B cell (primary cell): ENCODE measurements around the gene DLST. TPM values are rescaled to one million over a fixed set of nuclear protein-coding genes. Genes with fewer than 3 reads are reported as not detected.

Source experiments
- ATAC-seq: fragments of 200-7000 bp; cut with Tn5 transposase; one replicate; pipeline ENCODE4 v1.10.0; 2021; ENCODE audit warnings: low read depth, mild to moderate bottlenecking, moderate number of reproducible peaks, moderate library complexity
- CTCF ChIA-PET: fragments of 350-600 bp; sonication (Branson Sonifier 250); formaldehyde crosslinking; loops from one replicate; lab custom pipeline; 2021; ENCODE audit warnings: antibody characterized with exemption, inconsistent platforms; lab: Charles Lee
- POLR2A ChIA-PET: fragments of 350-600 bp; sonication (Branson Sonifier 250); formaldehyde crosslinking; loops from one replicate; lab custom pipeline; 2021; ENCODE audit warnings: antibody characterized with exemption; lab: Charles Lee
- DNase-seq: peaks from one replicate; pipeline ENCODE4 v3.0.0; 2013
- H2AFZ ChIP-seq: 2 replicates; pipeline ENCODE4 v1.6.1; 2012; ENCODE audit warnings: mild to moderate bottlenecking, low read depth, low read length; ENCODE audit not compliant: insufficient read depth, poor library complexity, severe bottlenecking
- H3K27ac ChIP-seq, 2 donors: 1 replicate in 1 of 2; 2 replicates in 1 of 2; pipeline ENCODE4 v1.5.1; 2012 to 2013; ENCODE audit warnings: low read length in 2 of 2, mild to moderate bottlenecking in 2 of 2, moderate library complexity in 1 of 2
- H3K27me3 ChIP-seq, 4 experiments: fragments of 200-600 bp in 1 of 4; sonication (generic) in 1 of 4; replicated peaks in 1 of 4; 1 replicate in 2 of 4; 2 replicates in 2 of 4; pipeline versions ENCODE4 v1.6.1 to v1.7.0; 2013 to 2016; ENCODE audit warnings: low read length in 3 of 4, mild to moderate bottlenecking in 2 of 4, mixed read lengths in 1 of 4, moderate library complexity in 1 of 4; ENCODE audit not compliant: insufficient read depth in 4 of 4, control insufficient read depth in 3 of 4; ENCODE audit errors: control extremely low read depth in 1 of 4
- H3K36me3 ChIP-seq, 2 experiments: replicated peaks in 1 of 2; 1 replicate in 1 of 2; 2 replicates in 1 of 2; pipeline versions ENCODE4 v1.6.1 to v1.7.1; 2013; ENCODE audit warnings: low read length in 1 of 2; ENCODE audit not compliant: insufficient read depth in 2 of 2, control insufficient read depth in 1 of 2; ENCODE audit errors: control extremely low read depth in 1 of 2, extremely low read depth in 1 of 2
- H3K4me1 ChIP-seq, 2 donors: fragments of 200-600 bp in 1 of 2; sonication (generic) in 1 of 2; 1 replicate in 1 of 2; 2 replicates in 1 of 2; pipeline versions ENCODE4 v1.5.1 to v1.6.1; 2013 to 2017; ENCODE audit warnings: low read length in 2 of 2; ENCODE audit not compliant: control insufficient read depth in 2 of 2, insufficient read depth in 2 of 2
- H3K4me2 ChIP-seq: replicated peaks from 2 replicates; pipeline ENCODE3; 2012; ENCODE audit warnings: mild to moderate bottlenecking, low read depth, low read length; ENCODE audit not compliant: poor library complexity, severe bottlenecking
- H3K4me3 ChIP-seq, 5 experiments: fragments of 200-600 bp in 1 of 5; sonication (generic) in 1 of 5; 1 replicate in 3 of 5; 2 replicates in 2 of 5; pipeline versions ENCODE4 v1.5.1 to v1.7.0; 2011 to 2016; ENCODE audit warnings: low read length in 4 of 5, mild to moderate bottlenecking in 4 of 5, low read depth in 2 of 5, control low read depth in 1 of 5, moderate library complexity in 1 of 5; ENCODE audit not compliant: insufficient read depth in 1 of 5; ENCODE audit errors: control extremely low read depth in 1 of 5, extremely low read depth in 1 of 5
- H3K79me2 ChIP-seq: fragments of 200-600 bp; sonication (generic); one replicate; pipeline ENCODE4 v1.6.0; 2016; ENCODE audit warnings: low read length; ENCODE audit not compliant: control insufficient read depth, insufficient read depth
- H3K9ac ChIP-seq: fragments of 200-600 bp; sonication (generic); 2 replicates; pipeline ENCODE4 v1.6.1; 2017; ENCODE audit warnings: mild to moderate bottlenecking, low read length, moderate library complexity
- H3K9me3 ChIP-seq, 3 donors: one replicate each; pipeline versions ENCODE4 v1.6.1 to v1.7.1; 2013; ENCODE audit warnings: low read length in 2 of 3; ENCODE audit not compliant: control insufficient read depth in 2 of 3, insufficient read depth in 1 of 3; ENCODE audit errors: control extremely low read depth in 1 of 3
- H4K20me1 ChIP-seq: 2 replicates; pipeline ENCODE4 v1.6.0; 2012; ENCODE audit warnings: mild to moderate bottlenecking, low read length; ENCODE audit not compliant: insufficient read depth, control insufficient read depth, poor library complexity, severe bottlenecking
- H3K27ac Mint-ChIP-seq: one replicate; pipeline ENCODE4 v1.8.0; 2021; ENCODE audit warnings: mixed read lengths
- H3K27me3 Mint-ChIP-seq: one replicate; pipeline ENCODE4 v1.8.0; 2021; ENCODE audit warnings: mixed read lengths
- H3K4me1 Mint-ChIP-seq: one replicate; pipeline ENCODE4 v1.8.0; 2021; ENCODE audit warnings: mixed read lengths
- H3K4me3 Mint-ChIP-seq: one replicate; pipeline ENCODE4 v1.8.0; 2021; ENCODE audit warnings: mixed read lengths
- H3K9me3 Mint-ChIP-seq: one replicate; pipeline ENCODE4 v1.8.0; 2022; ENCODE audit warnings: mixed read lengths; ENCODE audit not compliant: insufficient read depth
- CTCF ChIP-seq: fragments of 200-600 bp; IDR thresholded peaks from one replicate; pipeline ENCODE4 v1.8.0; 2022; ENCODE audit warnings: antibody characterized with exemption, mild to moderate bottlenecking
- EZH2 ChIP-seq: IDR thresholded peaks from 2 replicates; pipeline ENCODE4 v1.6.1; 2012; ENCODE audit warnings: borderline replicate concordance, low read depth, mild to moderate bottlenecking, moderate library complexity, low read length; ENCODE audit not compliant: insufficient read depth, poor library complexity, severe bottlenecking
- WGBS: methylation state at CpG from one replicate; pipeline ENCODE4 v1.1.5; 2013; ENCODE audit warnings: missing lambda C conversion rate; ENCODE audit not compliant: insufficient coverage; 5-methylcytosine and 5-hydroxymethylcytosine counted together
- intact Hi-C: fragments of 100-400 bp; cut with micrococcal nuclease; formaldehyde crosslinking; loops from one replicate; pipeline ENCODE4 v1.10.0; 2022
- polyA plus RNA-seq: library from polyadenylated mRNA; depleted of rRNA; stranded (reverse); fragments of >200 nt; gene quantifications from 2 replicates; pipeline ENCODE4 v1.2.3, GENCODE V29; 2012
- total RNA-seq, 2 donors: library from RNA; stranded (reverse); fragments of 120-200 nt in 1 of 2; gene quantifications; 1 replicate in 1 of 2; 2 replicates in 1 of 2; pipeline versions ENCODE4 v1.2.3 to v1.2.4, GENCODE V29; 2013 to 2022

Gene DLST
- total and polyA plus RNA-seq, 2 donors (not counting 1 experiment from before 2014, with no cell fraction given) = 73.1 to 89.5 TPM

GRCh38 chr14:74867673-74868072, 14.0 kb upstream of the DLST start:
- Mint-ChIP-seq H3K4me3 (no peak overlapping the region), H3K4me1 (peaks cover 4% of the 10 kb centered on the region), H3K27me3 (no peaks in the 10 kb centered on the region), H3K27ac (no peak overlapping the region), H3K9me3 (no peaks in the 10 kb centered on the region)
- ATAC-seq (no peak), DNase-seq (no peak)
- CTCF ChIA-PET = interaction anchor here (41.3 kb wide), 1 partner anchor 33 kb away, joined by 926 read pairs; no protein-coding TSS in a partner anchor
- Histone ChIP-seq H3K9ac (no peak overlapping the region), H3K27ac (no peak overlapping the region), H3K36me3 (no peaks in the 10 kb centered on the region), H3K27me3 (no peaks in the 10 kb centered on the region), H3K9me3 (no peaks in the 10 kb centered on the region), H3K4me2 (no peak overlapping the region), H3K4me3 (no peak overlapping the region), H3K79me2 (no peaks in the 10 kb centered on the region), H4K20me1 (no peaks in the 10 kb centered on the region), H3K4me1 (peaks cover 0 to 11% of the 10 kb centered on the region in 2 donors), H2AFZ (peak overlapping the region; percentile 41)
- WGBS = 34% methylated on average over 5 of the region's 5 CpGs
- POLR2A ChIA-PET = no interaction called here
- intact Hi-C loops = no loop called here
- no peak for TF ChIP-seq CTCF
- TF ChIP-seq EZH2 = no peak

- Histone ChIP-seq H3K79me2 (no peaks in the 10 kb centered on the region), H3K4me3 (no peak overlapping the region), H3K27ac (no peak overlapping the region), H3K4me2 (no peak overlapping the region), H3K36me3 (no peaks in the 10 kb centered on the region), H2AFZ (no peak overlapping the region), H3K9me3 (no peaks in the 10 kb centered on the region), H3K4me1 (peaks cover 0 to 6% of the 10 kb centered on the region in 2 donors), H3K9ac (no peak overlapping the region), H3K27me3 (no peaks in the 10 kb centered on the region), H4K20me1 (no peaks in the 10 kb centered on the region)
- ATAC-seq (no peak), DNase-seq (no peak)
- Mint-ChIP-seq H3K27ac (no peak overlapping the region), H3K9me3 (no peaks in the 10 kb centered on the region), H3K4me3 (no peak overlapping the region), H3K4me1 (peaks cover 4% of the 10 kb centered on the region), H3K27me3 (no peaks in the 10 kb centered on the region)
- TF ChIP-seq CTCF (no peak), EZH2 (no peak)
- 100% methylated on average over 1 of the region's 8 CpGs for WGBS
- ChIA-PET POLR2A (no interaction called here), CTCF (interaction anchor here (0.7 to 41.3 kb wide), 3 partner anchors 32 to 220 kb away, joined by 3 to 926 read pairs (median 4); no protein-coding TSS in a partner anchor)
- intact Hi-C loops = no loop called here
Measured at GRCh38 chr14:74868739-74869138, 13.0 kb upstream of the DLST start.
